HG03457 (cell line): ENCODE data around the gene GTF2F2.

Experiments
- ATAC-seq: cut with Tn5 transposase; IDR thresholded peaks from one replicate; pipeline ENCODE4 v1.9.1; 2021; ENCODE audit warnings: moderate number of reproducible peaks; ENCODE audit not compliant: unreplicated experiment

Gene GTF2F2

GRCh38 chr13:45209229-45209628 lies 88.9 kb downstream of the GTF2F2 start:
- ATAC-seq: no peak

GRCh38 chr13:45215392-45216077 lies 95.2 kb downstream of the GTF2F2 start:
- no peak for ATAC-seq

GRCh38 chr13:45216193-45216592 lies 95.9 kb downstream of the GTF2F2 start:
- ATAC-seq: no peak

- no peak for ATAC-seq
Observed at GRCh38 chr13:45218689-45219088, 98.4 kb downstream of the GTF2F2 start.

GRCh38 chr13:45219123-45219891 lies 99.0 kb downstream of the GTF2F2 start:
- no peak for ATAC-seq

- ATAC-seq: no peak
Observed at GRCh38 chr13:45219938-45220375, 99.6 kb downstream of the GTF2F2 start.

GRCh38 chr13:45220403-45220802 lies 100.1 kb downstream of the GTF2F2 start:
- ATAC-seq: no peak

- no peak for ATAC-seq
Observed at GRCh38 chr13:45222516-45222915, 102.2 kb downstream of the GTF2F2 start.

- no peak for ATAC-seq
Observed at GRCh38 chr13:45222919-45223318, 102.6 kb downstream of the GTF2F2 start.

GRCh38 chr13:45224176-45224575 lies 103.9 kb downstream of the GTF2F2 start:
- ATAC-seq: no peak

- ATAC-seq: no peak
Observed at GRCh38 chr13:45225370-45225769, 105.1 kb downstream of the GTF2F2 start.

- ATAC-seq: no peak
Observed at GRCh38 chr13:45226024-45226423, 105.7 kb downstream of the GTF2F2 start.

GRCh38 chr13:45228002-45228401 lies 107.7 kb downstream of the GTF2F2 start:
- ATAC-seq: no peak

- ATAC-seq: no peak
Observed at GRCh38 chr13:45229172-45229571, 108.9 kb downstream of the GTF2F2 start.

- ATAC-seq: no peak
Observed at GRCh38 chr13:45231305-45231704, 111.0 kb downstream of the GTF2F2 start.

- no peak for ATAC-seq
Observed at GRCh38 chr13:45231722-45232121, 111.4 kb downstream of the GTF2F2 start.

GRCh38 chr13:45232591-45232990 lies 112.3 kb downstream of the GTF2F2 start:
- ATAC-seq: no peak

- ATAC-seq: no peak
Observed at GRCh38 chr13:45238945-45239795, 118.9 kb downstream of the GTF2F2 start.

GRCh38 chr13:45240143-45240542 lies 119.8 kb downstream of the GTF2F2 start:
- ATAC-seq: no peak

- no peak for ATAC-seq
Observed at GRCh38 chr13:45242070-45242469, 121.8 kb downstream of the GTF2F2 start.

GRCh38 chr13:45242524-45242923 lies 122.2 kb downstream of the GTF2F2 start:
- ATAC-seq: no peak
